GM12865 (cell line): ENCODE data around the gene CDCA7L.

Source experiments
- DNase-seq: peaks from one replicate; pipeline ENCODE4 v3.0.0; 2010; ENCODE audit warnings: low read depth
- H3K4me3 ChIP-seq: 2 replicates; pipeline ENCODE4 v1.5.1; 2011; ENCODE audit warnings: mild to moderate bottlenecking, low read depth, low read length, control low read depth
- CTCF ChIP-seq: IDR thresholded peaks from 2 replicates; pipeline ENCODE4 v1.5.1; 2011; ENCODE audit warnings: low read length, control low read depth, low read depth, inconsistent platforms; ENCODE audit not compliant: insufficient read depth; ENCODE audit errors: missing control alignments

The CDCA7L gene

GRCh38 chr7:21920936-21921335, 24.8 kb downstream of the CDCA7L start:
- TF ChIP-seq CTCF, result no peak
- DNase-seq, result no peak
- H3K4me3 ChIP-seq, result no peak overlapping the region

GRCh38 chr7:21918216-21918615, 27.5 kb downstream of the CDCA7L start:
- no peak for TF ChIP-seq CTCF
- no peak for DNase-seq
- no peak overlapping the region for H3K4me3 ChIP-seq

GRCh38 chr7:21916629-21917028, 29.1 kb downstream of the CDCA7L start:
- DNase-seq, result no peak
- no peak for TF ChIP-seq CTCF
- H3K4me3 ChIP-seq, result no peak overlapping the region

GRCh38 chr7:21916176-21916575, 29.5 kb downstream of the CDCA7L start:
- no peak for TF ChIP-seq CTCF
- H3K4me3 ChIP-seq, result no peak overlapping the region
- no peak for DNase-seq

GRCh38 chr7:21915140-21915539, 30.6 kb downstream of the CDCA7L start:
- no peak for DNase-seq
- no peak for TF ChIP-seq CTCF
- H3K4me3 ChIP-seq, result no peak overlapping the region

GRCh38 chr7:21914671-21915070, 31.0 kb downstream of the CDCA7L start:
- H3K4me3 ChIP-seq, result no peak overlapping the region
- TF ChIP-seq CTCF, result no peak
- DNase-seq, result no peak

GRCh38 chr7:21912931-21913780, 32.5 kb downstream of the CDCA7L start:
- H3K4me3 ChIP-seq, result no peak overlapping the region
- DNase-seq, result no peak
- no peak for TF ChIP-seq CTCF
